ENCODE results near the gene CD2AP. TPM values are rescaled to one million over a fixed set of nuclear protein-coding genes. Genes with fewer than 3 reads are reported as not detected.

Gene CD2AP
- total and polyA plus RNA-seq, 5 donors, result 5.7 to 12.4 (median 10.4) TPM

- Histone ChIP-seq H3K4me3 (ENCODE audit: low read length) (no peak overlapping the region), H3K4me1 (ENCODE audit: control insufficient read depth, insufficient read depth, low read length) (no peaks in the 10 kb centered on the region), H3K27ac (ENCODE audit: low read length) (no peak overlapping the region), H3K9me3 (ENCODE audit: control insufficient read depth, low read length) (no peaks in the 10 kb centered on the region), H3K27me3 (ENCODE audit: control insufficient read depth, insufficient read depth) (no peaks in the 10 kb centered on the region)
- ATAC-seq, result no peak
- 94% methylated on average over 1 of the region's 1 CpG for WGBS
- DNase-seq, result no peak
- intact Hi-C loops (cut with DNase I), result no loop called here
Measured at GRCh38 chr6:47509937-47510336, 32.3 kb downstream of the CD2AP start.

- intact Hi-C loops (cut with DNase I), result no loop called here
- H3K4me3 ChIP-seq (ENCODE audit: low read length), result no peak overlapping the region
- H3K27ac ChIP-seq (ENCODE audit: low read length), result no peak overlapping the region
- H3K9me3 ChIP-seq (ENCODE audit: control insufficient read depth, low read length), result no peaks in the 10 kb centered on the region
- no peaks in the 10 kb centered on the region for H3K27me3 ChIP-seq (ENCODE audit: control insufficient read depth, insufficient read depth)
- DNase-seq (no peak), ATAC-seq (no peak)
- H3K4me1 ChIP-seq (ENCODE audit: control insufficient read depth, insufficient read depth, low read length), result no peaks in the 10 kb centered on the region
Measured at GRCh38 chr6:47512872-47513271, 35.3 kb downstream of the CD2AP start.

- H3K9me3 ChIP-seq (ENCODE audit: control insufficient read depth, low read length), result no peaks in the 10 kb centered on the region
- no peak for DNase-seq
- no peaks in the 10 kb centered on the region for H3K27me3 ChIP-seq (ENCODE audit: control insufficient read depth, insufficient read depth)
- intact Hi-C loops (cut with DNase I), result no loop called here
- no peak overlapping the region for H3K27ac ChIP-seq (ENCODE audit: low read length)
- H3K4me3 ChIP-seq (ENCODE audit: low read length), result no peak overlapping the region
- no peak for ATAC-seq
- 61% methylated on average over 2 of the region's 2 CpGs for WGBS
- H3K4me1 ChIP-seq (ENCODE audit: control insufficient read depth, insufficient read depth, low read length), result peaks cover 1% of the 10 kb centered on the region
Measured at GRCh38 chr6:47519279-47519678, 41.7 kb downstream of the CD2AP start.

- ATAC-seq, result peak in 1 of 2 donors; percentile 20
- Histone ChIP-seq H3K27ac (ENCODE audit: low read length) (no peak overlapping the region), H3K27me3 (ENCODE audit: control insufficient read depth, insufficient read depth) (no peaks in the 10 kb centered on the region), H3K4me1 (ENCODE audit: control insufficient read depth, insufficient read depth, low read length) (peaks cover 1% of the 10 kb centered on the region), H3K4me3 (ENCODE audit: low read length) (no peak overlapping the region), H3K9me3 (ENCODE audit: control insufficient read depth, low read length) (no peaks in the 10 kb centered on the region)
- WGBS, result 88% methylated on average over 6 of the region's 6 CpGs
- DNase-seq, result no peak
- intact Hi-C loops (cut with DNase I), result no loop called here
Measured at GRCh38 chr6:47520282-47520681, 42.7 kb downstream of the CD2AP start.

- no peak for DNase-seq
- H3K4me1 ChIP-seq (ENCODE audit: control insufficient read depth, insufficient read depth, low read length), result peaks cover 1% of the 10 kb centered on the region
- no peak for ATAC-seq
- intact Hi-C loops (cut with DNase I), result no loop called here
- no peaks in the 10 kb centered on the region for H3K9me3 ChIP-seq (ENCODE audit: control insufficient read depth, low read length)
- no peaks in the 10 kb centered on the region for H3K27me3 ChIP-seq (ENCODE audit: control insufficient read depth, insufficient read depth)
- no peak overlapping the region for H3K27ac ChIP-seq (ENCODE audit: low read length)
- 83% methylated on average over 6 of the region's 6 CpGs for WGBS
- no peak overlapping the region for H3K4me3 ChIP-seq (ENCODE audit: low read length)
Measured at GRCh38 chr6:47521961-47522360, 44.4 kb downstream of the CD2AP start.

- Histone ChIP-seq H3K4me3 (ENCODE audit: low read length) (no peak overlapping the region), H3K4me1 (ENCODE audit: control insufficient read depth, insufficient read depth, low read length) (peaks cover 1% of the 10 kb centered on the region), H3K27me3 (ENCODE audit: control insufficient read depth, insufficient read depth) (no peaks in the 10 kb centered on the region), H3K27ac (ENCODE audit: low read length) (no peak overlapping the region), H3K9me3 (ENCODE audit: control insufficient read depth, low read length) (no peaks in the 10 kb centered on the region)
- DNase-seq, result no peak
- 77% methylated on average over 3 of the region's 3 CpGs for whole genome bisulfite sequencing
- no peak for ATAC-seq
- intact Hi-C loops (cut with DNase I), result no loop called here
Measured at GRCh38 chr6:47524136-47524845, 46.7 kb downstream of the CD2AP start.

GRCh38 chr6:47525330-47526057 is 47.9 kb downstream of the CD2AP start:
- Histone ChIP-seq H3K27me3 (ENCODE audit: control insufficient read depth, insufficient read depth) (no peaks in the 10 kb centered on the region), H3K27ac (ENCODE audit: low read length) (no peak overlapping the region), H3K4me1 (ENCODE audit: control insufficient read depth, insufficient read depth, low read length) (peaks cover 4% of the 10 kb centered on the region), H3K9me3 (ENCODE audit: control insufficient read depth, low read length) (no peaks in the 10 kb centered on the region), H3K4me3 (ENCODE audit: low read length) (no peak overlapping the region)
- ATAC-seq, result no peak
- no peak for DNase-seq
- intact Hi-C loops (cut with DNase I), result no loop called here
- 83% methylated on average over 2 of the region's 2 CpGs for WGBS

GRCh38 chr6:47527274-47527673 is 49.7 kb downstream of the CD2AP start:
- Histone ChIP-seq H3K4me1 (ENCODE audit: control insufficient read depth, insufficient read depth, low read length) (peaks cover 2% of the 10 kb centered on the region), H3K9me3 (ENCODE audit: control insufficient read depth, low read length) (no peaks in the 10 kb centered on the region), H3K27ac (ENCODE audit: low read length) (no peak overlapping the region), H3K27me3 (ENCODE audit: control insufficient read depth, insufficient read depth) (no peaks in the 10 kb centered on the region), H3K4me3 (ENCODE audit: low read length) (no peak overlapping the region)
- intact Hi-C loops (cut with DNase I), result no loop called here
- ATAC-seq, result no peak
- no peak for DNase-seq

- Histone ChIP-seq H3K27ac (ENCODE audit: low read length) (no peak overlapping the region), H3K27me3 (ENCODE audit: control insufficient read depth, insufficient read depth) (no peaks in the 10 kb centered on the region), H3K4me3 (ENCODE audit: low read length) (no peak overlapping the region), H3K9me3 (ENCODE audit: control insufficient read depth, low read length) (no peaks in the 10 kb centered on the region), H3K4me1 (ENCODE audit: control insufficient read depth, insufficient read depth, low read length) (peaks cover 2% of the 10 kb centered on the region)
- no peak for DNase-seq
- WGBS, result 61% methylated on average over 5 of the region's 5 CpGs
- intact Hi-C loops (cut with DNase I), result no loop called here
- ATAC-seq, result no peak
Measured at GRCh38 chr6:47529734-47530133, 52.1 kb downstream of the CD2AP start.

- Histone ChIP-seq H3K27ac (ENCODE audit: low read length) (no peak overlapping the region), H3K4me3 (ENCODE audit: low read length) (no peak overlapping the region), H3K27me3 (ENCODE audit: control insufficient read depth, insufficient read depth) (no peaks in the 10 kb centered on the region), H3K4me1 (ENCODE audit: control insufficient read depth, insufficient read depth, low read length) (peaks cover 2% of the 10 kb centered on the region), H3K9me3 (ENCODE audit: control insufficient read depth, low read length) (no peaks in the 10 kb centered on the region)
- DNase-seq (no peak), ATAC-seq (no peak)
- intact Hi-C loops (cut with DNase I), result no loop called here
- 92% methylated on average over 1 of the region's 1 CpG for WGBS
Measured at GRCh38 chr6:47532981-47533585, 55.5 kb downstream of the CD2AP start.

GRCh38 chr6:47534063-47534462 is 56.5 kb downstream of the CD2AP start:
- ATAC-seq (no peak), DNase-seq (no peak)
- Histone ChIP-seq H3K9me3 (ENCODE audit: control insufficient read depth, low read length) (no peaks in the 10 kb centered on the region), H3K27ac (ENCODE audit: low read length) (no peak overlapping the region), H3K4me3 (ENCODE audit: low read length) (no peak overlapping the region), H3K4me1 (ENCODE audit: control insufficient read depth, insufficient read depth, low read length) (peaks cover 2% of the 10 kb centered on the region), H3K27me3 (ENCODE audit: control insufficient read depth, insufficient read depth) (no peaks in the 10 kb centered on the region)
- intact Hi-C loops (cut with DNase I), result no loop called here
